A549 treated with ZK216348 at 1 μM for 4 hours (cell line): ENCODE measurements around the gene MAGEA8. TPM values are rescaled to one million over a fixed set of nuclear protein-coding genes. Genes with fewer than 3 reads are reported as not detected.

Experiments
- total RNA-seq: library from RNA; stranded (reverse); fragments of 200-300 nt; extraction: Qiagen RNA extraction; gene quantifications from 5 replicates; pipeline ENCODE4 v1.2.3, GENCODE V29; 2022; ENCODE audit warnings: low read depth

Gene MAGEA8
- not detected in 5 replicates for total RNA-seq

DNA sequence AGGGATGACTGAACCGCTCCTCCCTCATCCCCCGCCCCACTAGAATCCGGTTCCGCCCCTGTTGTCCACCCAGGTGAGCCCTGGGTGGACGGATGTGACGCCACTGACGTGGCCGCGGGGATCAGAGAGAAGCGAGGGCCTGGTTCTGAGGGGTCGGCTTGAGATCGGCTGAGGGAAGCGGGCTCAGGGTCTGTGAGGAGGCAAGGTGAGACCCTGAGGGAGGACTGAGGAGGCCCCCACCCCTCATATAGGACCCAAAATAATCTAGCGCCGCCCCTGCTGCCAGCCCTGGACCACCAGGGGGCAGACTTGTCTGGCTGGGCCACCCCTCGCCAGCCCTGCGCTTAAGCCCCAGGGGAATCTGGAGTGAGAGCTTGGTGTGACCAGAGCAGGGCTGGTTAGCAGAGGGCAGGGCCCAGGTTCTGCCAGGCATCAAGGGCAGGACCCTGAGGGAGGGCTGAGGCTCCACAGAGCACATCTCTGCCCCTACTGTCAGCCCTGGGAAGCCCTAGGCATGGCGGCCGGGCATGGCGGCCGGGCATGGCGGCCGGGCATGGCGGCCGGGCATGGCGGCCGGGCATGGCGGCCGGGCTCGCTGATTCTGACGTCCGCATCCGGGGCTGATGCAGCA, at the start of gene MAGEA8:
TSS of gene MAGEA8 (plus strand) at position 103 of the 631 bp plus-strand sequence. CDS start 3,090 bp downstream, outside the sequence.

DNA sequence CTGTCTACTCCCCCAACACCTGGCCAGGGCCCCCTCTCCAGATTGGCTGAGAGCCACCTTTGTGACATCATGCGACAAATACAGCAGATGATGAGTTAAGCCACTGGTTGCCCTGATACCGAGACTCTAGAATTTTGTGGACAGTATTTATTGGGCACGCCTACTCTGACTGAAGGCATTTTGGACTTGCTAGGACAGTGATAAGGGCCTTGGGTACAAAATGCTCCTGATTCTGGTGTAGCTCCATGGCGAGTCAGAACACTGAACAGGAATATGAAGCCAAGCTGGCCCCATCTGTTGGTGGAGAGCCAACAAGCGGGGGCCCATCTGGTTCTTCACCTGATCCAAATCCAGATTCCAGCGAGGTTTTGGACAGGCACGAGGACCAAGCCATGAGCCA, 48.4 kb downstream of the MAGEA8 start, which contains the start of gene HSFX4:
TSS of gene HSFX4 (plus strand) at position 174 of the 400 bp plus-strand sequence. CDS start at position 246, 72 bp downstream.

Other genes starting within 250 kb of the MAGEA8 start
- gene TMEM185A, start 249.4 kb upstream of the MAGEA8 start, total RNA-seq = 25.0 to 29.4 TPM (median 26.9 TPM) in 5 replicates
- gene MAGEA11, start 169.1 kb upstream of the MAGEA8 start, total RNA-seq = not detected in 5 replicates
- gene HSFX1, start 107.1 kb upstream of the MAGEA8 start, total RNA-seq = 0.13 to 0.44 TPM (median 0.43 TPM) in 5 replicates
- not detected in 5 replicates for gene MAGEA9, start 99.3 kb upstream of the MAGEA8 start, total RNA-seq
- not detected in 5 replicates for gene HSFX4, start 48.4 kb downstream of the MAGEA8 start, total RNA-seq
- gene EOLA2, start 57.3 kb downstream of the MAGEA8 start, total RNA-seq = 49.7 to 59.8 TPM (median 54.2 TPM) in 5 replicates